Neural cell (in vitro differentiated cells): Measurements from ENCODE around the gene BPTF. TPM values are rescaled to one million over a fixed set of nuclear protein-coding genes. Genes with fewer than 3 reads are reported as not detected.
"Not testable (repeated sequence)": the region's sequence is repeated elsewhere in the genome, so short reads cannot be mapped to it uniquely, and the experiment has no call there.

Experiments
- H2AFZ ChIP-seq: fragments of 200-600, 300-800 bp; sonication (generic), shearing (Covaris generic); 2 replicates; pipeline ENCODE4 v1.6.0; 2014; ENCODE audit warnings: low read depth, mild to moderate bottlenecking, antibody characterized with exemption, low read length, moderate library complexity
- H3F3A ChIP-seq: fragments of 200-600 bp; shearing (Covaris generic); 2 replicates; pipeline ENCODE4 v1.6.1; 2016; ENCODE audit warnings: mild to moderate bottlenecking, moderate library complexity, mixed read lengths, antibody characterized with exemption, low read length; ENCODE audit not compliant: insufficient read depth, poor library complexity, severe bottlenecking
- H3K27ac ChIP-seq: fragments of 200-600, 300-800 bp; sonication (generic), shearing (Covaris generic); 2 replicates; pipeline ENCODE4 v1.5.1; 2014; ENCODE audit warnings: mild to moderate bottlenecking, low read length, moderate library complexity
- H3K27me3 ChIP-seq: fragments of 300-800, 200-600 bp; sonication (generic), shearing (Covaris generic); 2 replicates; pipeline ENCODE4 v1.6.0; 2014; ENCODE audit warnings: mild to moderate bottlenecking, low read depth, low read length, moderate library complexity; ENCODE audit not compliant: insufficient read depth
- H3K36me3 ChIP-seq: fragments of 300-800, 200-600 bp; sonication (generic), shearing (Covaris generic); 2 replicates; pipeline ENCODE4 v1.5.1; 2014; ENCODE audit warnings: mild to moderate bottlenecking, antibody characterized with exemption, low read length, moderate library complexity; ENCODE audit not compliant: insufficient read depth
- H3K4me2 ChIP-seq: fragments of 300-800, 200-600 bp; sonication (generic), shearing (Covaris generic); 2 replicates; pipeline ENCODE4 v1.6.0; 2014; ENCODE audit warnings: mild to moderate bottlenecking, low read length
- H3K4me3 ChIP-seq: fragments of 300-800, 200-600 bp; sonication (generic), shearing (Covaris generic); 2 replicates; pipeline ENCODE4 v1.5.1; 2014; ENCODE audit warnings: mild to moderate bottlenecking, low read length, moderate library complexity
- H3K79me2 ChIP-seq: fragments of 200-600 bp; shearing (Covaris generic); replicated peaks from 2 replicates; pipeline ENCODE4 v1.6.0; 2014; ENCODE audit warnings: mild to moderate bottlenecking, low read length, moderate library complexity; ENCODE audit not compliant: insufficient read depth
- H3K9ac ChIP-seq: fragments of 300-800, 200-600 bp; sonication (generic), shearing (Covaris generic); 2 replicates; pipeline ENCODE4 v1.6.1; 2016; ENCODE audit warnings: mild to moderate bottlenecking, low read length, mixed read lengths
- H3K9me2 ChIP-seq: fragments of 200-600 bp; shearing (Covaris generic); 2 replicates; pipeline ENCODE4 v1.6.1; 2016; ENCODE audit warnings: mild to moderate bottlenecking, low read length, mixed read lengths; ENCODE audit not compliant: insufficient read depth
- H3K9me3 ChIP-seq: fragments of 200-600, 300-800 bp; sonication (generic), shearing (Covaris generic); 2 replicates; pipeline ENCODE4 v1.6.1; 2016; ENCODE audit warnings: mild to moderate bottlenecking, mixed run types, low read length, moderate library complexity, mixed read lengths
- H4K20me1 ChIP-seq: fragments of 200-600 bp; shearing (Covaris generic); 2 replicates; pipeline ENCODE4 v1.6.1; 2016; ENCODE audit warnings: mild to moderate bottlenecking, mixed run types; ENCODE audit not compliant: insufficient read depth
- CTCF ChIP-seq: fragments of 450-650 bp; IDR thresholded peaks from 2 replicates; pipeline ENCODE4 v1.5.1; 2014; ENCODE audit warnings: antibody characterized with exemption, mild to moderate bottlenecking, moderate library complexity; ENCODE audit not compliant: poor library complexity, severe bottlenecking
- EP300 ChIP-seq: fragments of 450-650 bp; conservative IDR thresholded peaks from 2 replicates; pipeline ENCODE4 v1.6.1; 2014; ENCODE audit warnings: antibody characterized with exemption, mild to moderate bottlenecking, moderate library complexity; ENCODE audit not compliant: poor library complexity, severe bottlenecking
- EZH2 ChIP-seq: fragments of 200-600, 300-800 bp; shearing (Covaris generic), sonication (generic); IDR thresholded peaks from 2 replicates; pipeline ENCODE4 v1.6.1; 2014; ENCODE audit warnings: antibody characterized with exemption, low read length, borderline replicate concordance, mild to moderate bottlenecking; ENCODE audit not compliant: insufficient read depth, poor library complexity, severe bottlenecking
- MXI1 ChIP-seq: fragments of 450-650 bp; conservative IDR thresholded peaks from 2 replicates; pipeline ENCODE4 v1.6.1; 2014; ENCODE audit warnings: antibody characterized with exemption, mild to moderate bottlenecking; ENCODE audit not compliant: poor library complexity, severe bottlenecking
- POLR2AphosphoS5 ChIP-seq: IDR thresholded peaks from 2 replicates; pipeline ENCODE4 v1.6.1; 2012
- RAD21 ChIP-seq: fragments of 450-650 bp; conservative IDR thresholded peaks from 2 replicates; pipeline ENCODE4 v1.6.1; 2014; ENCODE audit warnings: antibody characterized with exemption, mild to moderate bottlenecking, moderate library complexity
- REST ChIP-seq: IDR thresholded peaks from 2 replicates; pipeline ENCODE4 v1.6.1; 2012; ENCODE audit warnings: borderline replicate concordance
- SMC3 ChIP-seq: fragments of 450-650 bp; conservative IDR thresholded peaks from 2 replicates; pipeline ENCODE4 v1.6.1; 2014; ENCODE audit warnings: antibody characterized with exemption, mild to moderate bottlenecking, moderate library complexity; ENCODE audit not compliant: poor library complexity
- TAF1 ChIP-seq: IDR thresholded peaks from 2 replicates; pipeline ENCODE4 v1.6.1; 2012; ENCODE audit warnings: low read depth
- polyA plus RNA-seq: library from polyadenylated mRNA; depleted of rRNA; stranded (reverse); fragments of >200 nt; gene quantifications from 2 replicates; pipeline ENCODE4 v1.2.3, GENCODE V29; 2014

BPTF gene
- polyA plus RNA-seq, 1 donor from 2014 or later: 46.7 TPM

- no peaks in the 10 kb centered on the region for H3K79me2 ChIP-seq
- no peaks in the 10 kb centered on the region for H3K9me2 ChIP-seq
- H3K27ac ChIP-seq: no peak overlapping the region
- no peak overlapping the region for H3K4me2 ChIP-seq
- no peak overlapping the region for H3K4me3 ChIP-seq
- H4K20me1 ChIP-seq: no peaks in the 10 kb centered on the region
- TF ChIP-seq TAF1 (no peak), EZH2 (no peak), CTCF (no peak), SMC3 (no peak), MXI1 (no peak), EP300 (no peak), RAD21 (no peak), REST (no peak), POLR2AphosphoS5 (no peak)
- no peak overlapping the region for H3K9ac ChIP-seq
- no peaks in the 10 kb centered on the region for H3K9me3 ChIP-seq
- no peaks in the 10 kb centered on the region for H3F3A ChIP-seq
- H3K36me3 ChIP-seq: peaks cover 5% of the 10 kb centered on the region
- no peak overlapping the region for H2AFZ ChIP-seq
- H3K27me3 ChIP-seq: no peaks in the 10 kb centered on the region
Observed at GRCh38 chr17:67922503-67922902, 97.2 kb downstream of the BPTF start.

- H4K20me1 ChIP-seq, H3K9me3 ChIP-seq, H2AFZ ChIP-seq, H3K36me3 ChIP-seq, H3K79me2 ChIP-seq, H3K27ac ChIP-seq, H3K4me2 ChIP-seq, H3K9me2 ChIP-seq, H3K4me3 ChIP-seq, H3K9ac ChIP-seq, H3K27me3 ChIP-seq, H3F3A ChIP-seq: not testable (repeated sequence)
Observed at GRCh38 chr17:67928842-67929241, 103.5 kb downstream of the BPTF start.

GRCh38 chr17:67931227-67931626 is 105.9 kb downstream of the BPTF start:
- TF ChIP-seq EP300 (no peak), SMC3 (no peak), RAD21 (no peak), CTCF (no peak), POLR2AphosphoS5 (no peak), TAF1 (no peak), MXI1 (no peak), EZH2 (no peak), REST (no peak)

More at GRCh38 chr17:67931227-67931626, 105.9 kb downstream of the BPTF start:
- H3K79me2 ChIP-seq: no peaks in the 10 kb centered on the region
- no peaks in the 10 kb centered on the region for H3K27me3 ChIP-seq
- no peak overlapping the region for H3K27ac ChIP-seq
- no peaks in the 10 kb centered on the region for H4K20me1 ChIP-seq
- no peaks in the 10 kb centered on the region for H3K9me2 ChIP-seq
- H3F3A ChIP-seq: no peaks in the 10 kb centered on the region
- peaks cover 14% of the 10 kb centered on the region for H3K36me3 ChIP-seq
- H3K4me3 ChIP-seq: no peak overlapping the region
- no peak overlapping the region for H3K4me2 ChIP-seq
- no peak overlapping the region for H2AFZ ChIP-seq
- H3K9me3 ChIP-seq: no peaks in the 10 kb centered on the region
- no peak overlapping the region for H3K9ac ChIP-seq
